ENCODE results near the gene KRT76.

The KRT76 gene

DNA sequence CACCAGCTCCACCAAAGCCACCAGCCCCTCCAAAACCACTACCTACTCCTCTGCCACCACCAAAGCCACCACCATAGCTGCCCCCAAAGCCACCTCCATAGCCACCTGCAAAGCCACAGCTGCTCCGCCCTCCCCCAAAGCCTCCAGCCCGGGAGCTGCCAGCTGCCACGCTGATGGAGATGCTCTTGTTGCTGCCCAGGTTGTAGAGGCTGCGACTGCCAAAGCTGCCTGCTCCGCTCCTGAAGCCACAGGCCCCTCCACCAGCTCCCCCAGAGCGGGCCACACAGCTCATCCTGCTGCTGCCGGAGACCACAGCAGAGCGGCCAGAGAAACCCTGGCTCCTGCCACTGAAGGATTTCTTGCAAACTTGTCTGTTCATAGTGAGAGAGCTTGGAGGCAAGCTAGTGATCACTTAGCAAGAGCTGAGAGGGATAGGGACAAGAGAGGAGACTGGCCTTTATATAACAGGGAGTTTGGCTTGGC, at the start of gene KRT76:
TSS of gene KRT76 (minus strand) at position 433 of the 483 bp plus-strand sequence. CDS start at position 379, 54 bp downstream.
- DNase-seq = no peak

DNA sequence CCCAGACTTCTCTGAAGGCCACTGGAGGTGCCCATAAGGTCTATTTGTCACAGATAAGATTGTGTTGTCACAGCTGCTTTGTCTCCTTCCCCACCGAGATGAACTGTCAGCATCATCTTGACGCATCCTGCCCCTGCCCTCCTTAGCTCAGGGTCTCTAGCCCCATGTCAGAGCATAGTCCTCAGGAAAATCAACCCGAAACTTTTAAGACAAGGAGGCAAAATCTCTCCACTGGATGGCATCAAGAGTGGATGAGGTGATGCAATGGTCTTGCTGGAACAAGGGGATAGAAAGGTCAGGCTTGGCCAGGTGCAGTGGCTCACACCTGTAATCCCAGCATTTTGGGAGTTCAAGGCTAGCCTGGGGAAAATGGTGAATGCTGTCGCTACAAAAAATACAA, 48.8 kb upstream of the KRT76 start:
- DNase-seq = no peak

DNA sequence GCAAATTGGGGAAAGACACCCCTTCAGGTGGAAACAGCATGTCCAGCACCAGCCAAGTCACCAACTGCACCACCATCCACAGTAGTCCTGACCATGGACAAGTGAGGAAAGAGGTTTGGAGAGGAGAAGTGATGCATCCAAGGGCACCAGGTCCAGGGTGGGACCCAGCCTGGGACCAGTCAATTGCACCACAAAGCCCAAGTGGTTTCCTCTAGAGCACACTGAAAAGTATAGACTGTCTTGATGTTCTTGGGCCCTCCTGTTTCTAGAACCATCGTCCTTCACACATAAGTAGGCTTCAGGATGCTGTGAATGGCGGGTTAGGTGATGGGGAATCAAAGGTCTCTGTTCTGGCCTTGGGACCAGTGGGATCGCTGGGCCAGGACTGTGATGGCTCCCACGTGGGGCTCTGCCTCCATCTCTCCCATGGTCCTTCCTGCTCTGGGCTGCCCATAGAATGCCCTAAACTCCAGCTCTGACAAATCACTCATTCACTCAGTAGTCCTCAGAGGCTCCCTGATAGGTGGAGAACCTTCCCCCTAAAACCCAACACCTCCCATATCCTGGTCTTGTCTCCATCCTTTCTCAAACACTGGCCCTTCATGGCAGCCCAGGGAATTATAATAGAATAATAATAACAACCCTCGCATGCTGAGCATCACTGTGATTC, 47.7 kb upstream of the KRT76 start:
- DNase-seq = no peak

DNA sequence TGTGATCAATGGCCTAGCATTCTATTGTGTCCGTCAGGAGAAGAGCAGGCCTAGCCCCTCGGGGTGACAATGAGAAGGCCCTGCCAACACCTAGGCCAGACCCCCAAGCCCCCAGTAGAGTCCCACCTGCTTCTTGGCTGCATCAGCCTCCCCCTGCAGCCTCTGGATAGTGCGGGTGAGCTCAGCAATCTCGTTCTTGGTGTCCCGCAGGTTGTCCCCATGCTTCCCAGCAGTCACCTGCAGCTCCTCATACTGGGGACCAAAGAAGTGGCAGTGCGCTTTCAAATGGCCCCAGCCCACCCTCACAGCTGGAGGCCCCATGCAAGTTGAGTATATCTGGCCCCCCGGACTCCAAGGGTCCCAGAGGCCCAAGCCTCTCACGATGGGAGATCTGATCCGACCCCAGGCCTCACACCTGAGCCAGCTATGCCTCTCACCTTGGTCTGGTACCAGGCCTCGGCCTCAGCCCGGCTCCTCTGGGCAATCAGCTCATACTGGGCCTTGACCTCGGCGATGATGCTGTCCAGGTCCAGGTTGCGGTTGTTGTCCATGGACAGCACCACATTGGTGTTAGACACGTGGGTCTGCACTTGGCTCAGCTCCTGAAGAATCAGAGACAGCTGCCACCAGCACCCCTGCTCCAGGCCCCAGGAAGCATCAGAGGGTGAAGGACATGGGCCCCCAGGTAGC, 46.8 kb upstream of the KRT76 start:
- no peak for DNase-seq

DNA sequence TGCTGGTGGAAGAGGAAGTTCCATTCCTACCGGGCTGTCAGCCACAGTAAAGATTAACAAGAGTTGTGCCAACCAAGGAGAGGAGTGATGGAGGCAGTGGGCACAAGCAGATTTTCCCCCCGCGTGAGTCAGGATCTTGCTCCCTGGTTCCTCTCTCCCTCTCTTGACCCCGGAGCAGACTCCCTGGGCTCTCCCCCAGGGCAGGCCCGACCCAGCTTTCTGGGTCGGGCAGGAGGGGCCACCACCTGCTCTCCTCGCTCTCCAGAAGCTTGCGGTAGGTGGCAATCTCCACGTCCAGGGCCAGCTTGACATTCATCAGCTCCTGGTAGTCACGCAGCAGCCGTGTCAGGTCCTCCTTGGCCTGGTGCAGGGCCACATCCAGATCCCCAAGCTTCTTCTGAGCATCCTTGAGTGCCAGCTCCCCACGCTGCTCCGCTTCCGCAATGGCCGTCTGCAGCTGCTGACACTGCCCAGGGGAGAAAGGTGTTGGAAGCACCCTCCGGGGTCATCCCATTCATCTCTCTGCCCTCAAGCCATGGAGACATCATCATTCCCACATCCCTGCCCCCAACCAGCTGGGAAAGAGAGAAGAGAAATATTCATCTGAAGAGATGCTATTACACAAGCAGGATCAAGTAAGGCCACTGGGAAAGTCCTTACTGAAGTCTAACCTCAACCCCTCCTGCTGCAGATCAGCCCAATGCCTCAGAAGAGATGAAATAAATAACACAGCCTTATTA, 45.8 kb upstream of the KRT76 start:
- DNase-seq = no peak

DNA sequence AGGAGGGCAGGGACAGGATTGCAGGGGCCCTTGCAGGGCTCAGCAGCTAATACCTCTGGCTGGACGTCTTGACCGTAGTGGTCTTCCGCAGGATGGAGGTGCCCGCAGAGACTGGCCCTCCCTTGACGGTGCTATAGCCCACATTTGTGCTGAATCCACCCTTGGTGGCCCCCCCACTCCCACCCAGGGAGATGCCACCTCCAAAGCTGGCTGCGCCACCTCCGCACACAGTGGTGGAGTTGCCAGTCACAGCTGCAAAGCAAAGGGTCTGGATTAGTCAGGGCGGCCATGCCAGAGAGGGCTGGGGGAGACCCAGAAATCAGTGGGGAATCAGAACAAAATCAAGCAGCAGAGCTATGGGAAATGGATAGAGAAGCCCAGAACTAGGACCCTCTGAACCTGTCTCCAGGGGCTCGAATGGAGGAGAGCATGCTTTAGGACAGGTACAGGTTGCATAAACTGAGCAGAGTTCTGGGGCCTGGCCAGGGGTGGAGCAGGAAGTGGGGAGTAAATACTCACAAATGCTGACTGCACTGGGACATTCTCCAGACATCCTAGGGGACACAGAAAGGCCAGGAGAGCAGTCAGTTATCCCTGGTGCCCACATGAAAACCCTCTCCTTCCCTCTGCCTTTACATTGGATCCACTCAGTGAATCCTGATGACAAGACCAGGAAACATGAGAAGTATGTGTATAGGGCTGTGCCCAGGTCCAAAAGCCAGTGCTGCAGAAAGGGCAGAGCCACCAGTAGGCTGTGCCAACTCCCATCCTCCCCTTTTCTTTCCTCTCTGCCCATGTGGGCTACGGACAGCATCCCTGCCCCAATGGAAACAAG, 44.9 kb upstream of the KRT76 start:
- no peak for DNase-seq

DNA sequence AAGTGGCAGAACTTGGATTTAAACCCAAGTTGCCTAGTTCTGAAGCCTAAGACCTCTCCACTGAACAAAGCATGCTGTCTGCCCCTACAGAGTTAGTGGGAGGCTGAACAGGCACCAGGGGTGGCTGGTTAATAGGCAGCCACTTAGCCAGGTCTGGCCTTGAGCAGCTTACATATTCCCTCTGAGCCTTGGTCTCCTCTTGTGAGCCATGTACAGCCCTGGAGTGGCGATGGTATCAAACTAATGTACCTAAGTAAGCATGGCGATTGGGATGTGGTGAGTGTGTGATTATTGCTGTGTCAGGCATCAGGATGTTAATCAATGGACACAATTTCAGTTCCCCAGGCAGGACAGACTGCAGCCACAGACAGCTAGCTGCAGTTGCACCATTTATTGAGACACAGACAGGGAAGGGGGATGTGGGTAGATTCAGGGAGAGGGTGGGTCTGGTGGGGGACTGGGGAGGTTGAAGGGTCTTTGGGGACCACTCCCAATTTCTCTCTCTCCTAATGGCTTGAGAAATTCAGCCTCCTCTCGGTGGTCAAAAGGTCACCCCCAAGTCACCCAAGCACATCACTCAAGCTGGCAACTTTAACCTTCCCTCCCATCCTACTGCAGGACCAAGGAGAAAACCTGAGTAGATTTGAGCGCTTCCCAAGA, 44.1 kb upstream of the KRT76 start:
- no peak for DNase-seq

DNA sequence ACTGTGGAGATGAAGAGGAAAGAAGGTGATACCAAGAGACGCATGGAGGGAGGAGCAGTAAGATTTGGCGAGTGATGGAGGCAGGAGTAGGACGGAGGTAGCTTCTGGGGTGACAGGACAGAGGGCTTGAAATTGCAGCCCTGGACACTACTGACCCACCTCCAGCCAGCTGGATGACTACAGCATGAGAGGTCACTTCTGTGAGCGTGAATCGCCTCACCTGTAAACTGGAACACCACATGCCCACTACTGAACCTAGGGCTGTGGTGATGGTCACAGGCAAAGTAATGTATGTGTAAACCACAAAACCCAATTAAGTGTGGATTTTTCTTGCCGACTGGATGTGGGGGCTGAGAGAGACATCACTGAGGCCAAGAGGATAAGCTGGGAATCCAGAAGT, 43.4 kb upstream of the KRT76 start:
- no peak for DNase-seq

DNA sequence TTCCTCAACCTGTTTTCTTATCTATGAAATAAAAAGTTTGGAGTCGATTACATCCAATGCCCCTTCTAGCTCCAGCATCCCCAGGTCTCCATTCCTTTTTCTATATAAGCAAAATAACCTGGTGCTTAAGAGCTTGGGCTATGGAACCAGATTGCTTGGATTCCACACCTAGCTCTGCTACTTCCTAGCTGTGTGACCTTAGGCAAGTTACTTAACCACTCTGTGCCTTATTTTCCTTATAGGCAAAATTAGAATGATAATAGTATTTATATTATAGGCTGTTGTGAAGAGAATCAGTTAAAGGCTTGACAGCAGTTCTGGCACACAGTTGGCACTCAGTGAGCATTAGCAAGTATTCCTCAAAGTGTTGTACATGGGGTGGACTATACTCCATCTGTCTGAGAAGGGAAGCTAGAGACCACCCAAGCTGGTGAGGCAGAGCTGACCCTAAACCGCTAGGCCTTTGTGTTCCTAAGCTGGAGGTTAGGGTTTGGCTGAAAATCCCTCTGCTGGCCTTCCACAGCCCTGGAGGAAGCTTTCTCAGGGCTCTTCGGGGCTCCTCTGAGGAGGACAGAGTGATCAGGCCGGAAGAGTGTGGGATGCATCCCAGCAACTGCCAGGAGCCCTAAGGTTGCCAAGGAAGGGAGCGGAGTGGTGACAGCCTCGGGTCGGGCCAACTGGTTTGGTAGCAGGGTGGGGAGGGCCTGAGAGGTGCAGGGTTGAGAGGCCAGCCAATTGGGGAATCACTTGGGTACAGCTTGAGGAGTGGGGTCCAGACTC, 42.8 kb upstream of the KRT76 start:
- no peak for DNase-seq

DNA sequence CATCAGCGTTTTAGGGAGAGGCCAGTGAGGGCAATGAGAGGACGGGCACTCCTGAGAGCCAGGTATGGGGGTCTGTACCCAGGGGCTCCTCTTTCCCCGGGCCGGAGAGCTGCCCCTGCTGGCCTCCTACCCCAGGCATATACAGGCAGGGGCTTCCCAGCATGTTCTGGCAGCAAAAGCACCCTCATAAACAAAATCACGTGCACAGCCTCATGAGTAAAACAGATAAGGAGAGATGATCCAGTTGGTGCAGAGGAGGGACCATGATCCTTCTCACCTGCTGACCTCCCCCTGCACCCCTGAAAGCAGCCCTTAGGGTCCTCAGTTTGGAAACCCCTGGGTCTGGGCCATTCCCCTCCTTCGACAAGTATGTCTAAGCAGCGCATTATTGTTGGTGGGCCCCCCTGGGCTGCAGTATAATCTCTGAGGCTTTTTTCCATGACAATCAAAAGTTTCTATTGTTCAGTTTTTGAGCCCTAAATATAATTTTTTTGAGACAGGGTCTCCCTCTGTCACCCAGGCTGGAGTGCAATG, 41.8 kb upstream of the KRT76 start:
- no peak for DNase-seq

DNA sequence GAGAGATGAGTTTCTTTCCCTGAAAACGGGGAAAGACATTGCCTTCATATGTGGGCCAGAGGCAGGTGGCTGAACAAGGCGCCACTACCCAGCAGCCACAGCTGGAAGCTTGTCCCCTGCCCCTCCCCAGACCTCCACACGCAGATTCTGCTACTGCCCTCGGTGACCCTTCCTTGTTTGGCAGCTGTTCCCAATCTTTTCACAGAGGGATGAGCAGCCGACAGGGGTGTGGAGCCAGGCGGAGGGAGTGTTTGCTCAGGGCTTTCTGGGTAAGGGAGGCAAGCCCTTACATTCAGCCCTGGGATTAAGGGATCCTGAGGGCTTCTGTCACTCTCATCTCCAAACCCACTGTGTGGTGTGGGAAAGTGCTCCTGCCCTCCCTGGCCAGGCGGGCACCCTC, 41.2 kb upstream of the KRT76 start:
- DNase-seq = no peak

DNA sequence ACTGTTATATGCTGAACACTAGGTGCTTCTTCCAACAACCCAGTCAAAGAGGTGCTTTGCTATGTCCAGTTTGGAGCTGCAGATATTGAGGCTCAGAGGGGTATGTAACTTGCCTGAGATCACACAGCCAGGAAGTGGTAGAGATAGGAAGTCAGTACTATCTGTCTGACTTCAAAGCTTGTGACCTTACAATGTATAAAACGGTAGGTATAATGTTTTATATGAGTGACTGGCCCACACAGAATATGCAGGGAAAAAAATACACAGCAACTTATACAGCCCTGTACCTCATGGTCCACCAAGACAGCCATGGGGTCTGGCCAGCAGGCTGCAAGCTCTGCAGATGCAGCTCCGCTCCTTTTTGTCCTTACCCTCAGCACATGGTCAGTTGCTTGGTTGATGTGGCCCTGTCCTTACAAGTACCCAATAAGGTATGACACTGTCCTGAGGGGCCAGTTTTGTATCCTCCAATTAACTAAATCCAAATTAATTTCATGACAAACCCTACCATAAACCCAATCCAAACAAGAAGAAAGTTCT, 40.6 kb upstream of the KRT76 start:
- DNase-seq = no peak

DNA sequence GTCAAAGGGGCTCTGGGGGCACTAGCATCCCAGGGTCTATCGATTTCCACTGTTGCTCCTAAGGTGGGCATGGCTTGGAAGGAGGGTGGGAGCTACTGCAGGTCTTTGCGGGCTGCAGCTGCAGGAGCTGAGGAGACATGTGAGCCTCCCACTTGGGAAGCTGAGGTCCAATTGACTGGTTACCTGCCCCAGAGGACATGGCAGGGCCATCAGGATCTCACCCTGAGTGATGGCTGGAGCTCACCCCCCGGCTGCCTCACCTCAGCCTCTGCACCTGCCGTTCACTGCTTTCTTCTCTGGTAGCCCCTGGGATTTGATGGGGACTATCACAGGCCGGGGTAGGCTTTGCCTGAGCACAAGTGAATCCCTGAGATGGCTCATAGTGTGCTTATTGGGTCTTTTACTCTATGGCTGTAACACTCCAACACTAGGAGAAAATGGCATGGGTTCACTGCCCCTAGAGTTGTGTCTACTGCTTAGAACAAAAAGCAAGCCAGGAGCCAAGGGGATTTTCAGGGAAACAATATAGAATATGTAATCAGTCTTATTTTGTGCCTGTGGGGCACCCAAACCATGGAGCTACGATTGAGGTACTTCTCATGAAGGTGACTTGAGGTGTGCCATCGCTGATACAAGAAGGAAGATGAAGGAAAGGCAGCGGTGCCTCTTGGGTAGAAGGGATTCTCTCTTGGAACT, 40.0 kb upstream of the KRT76 start:
- DNase-seq = no peak

DNA sequence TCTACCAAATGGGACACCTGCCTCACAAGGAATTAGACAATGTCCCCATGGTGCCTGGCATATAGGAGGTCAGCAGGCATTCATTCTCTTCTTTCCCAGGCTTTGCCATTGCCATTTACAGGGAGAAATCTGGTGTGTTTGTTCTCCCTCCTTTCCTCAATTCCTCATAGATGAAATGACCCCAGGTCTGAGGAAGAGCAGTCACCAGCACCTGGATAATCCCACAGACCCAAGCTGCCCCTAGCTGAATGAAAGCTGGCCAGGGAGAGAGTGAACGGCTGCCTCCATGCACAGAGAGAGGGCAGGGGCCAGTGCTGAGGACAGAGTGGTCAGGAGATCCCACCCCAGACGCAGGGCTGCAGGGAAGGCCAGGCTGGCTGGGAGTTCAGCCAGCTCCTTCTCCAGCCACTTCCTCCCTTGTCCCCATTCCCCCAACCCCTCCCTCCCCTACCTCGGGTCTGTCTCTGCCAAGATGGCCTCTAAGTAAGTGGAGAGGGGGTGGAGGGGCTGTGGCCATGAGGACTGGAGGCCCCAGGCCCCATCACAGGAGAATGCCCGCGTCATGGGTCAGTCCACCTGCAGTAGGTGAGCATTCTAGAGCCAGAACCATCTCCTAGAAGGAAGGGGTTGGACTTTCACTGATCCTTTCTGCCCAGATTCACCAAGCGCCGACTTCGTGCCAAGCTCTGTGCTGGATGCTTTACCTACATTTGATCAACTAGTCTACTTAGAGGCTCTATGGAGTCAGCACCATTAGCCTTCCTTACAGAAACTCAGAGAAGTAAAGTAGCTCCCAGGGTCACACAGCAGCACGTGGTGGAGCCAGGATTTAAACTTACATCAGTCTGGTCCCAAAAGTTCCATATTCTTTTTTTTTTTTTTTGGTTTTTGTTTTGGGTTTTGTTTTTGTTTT, 38.8 kb upstream of the KRT76 start:
- no peak for DNase-seq

DNA sequence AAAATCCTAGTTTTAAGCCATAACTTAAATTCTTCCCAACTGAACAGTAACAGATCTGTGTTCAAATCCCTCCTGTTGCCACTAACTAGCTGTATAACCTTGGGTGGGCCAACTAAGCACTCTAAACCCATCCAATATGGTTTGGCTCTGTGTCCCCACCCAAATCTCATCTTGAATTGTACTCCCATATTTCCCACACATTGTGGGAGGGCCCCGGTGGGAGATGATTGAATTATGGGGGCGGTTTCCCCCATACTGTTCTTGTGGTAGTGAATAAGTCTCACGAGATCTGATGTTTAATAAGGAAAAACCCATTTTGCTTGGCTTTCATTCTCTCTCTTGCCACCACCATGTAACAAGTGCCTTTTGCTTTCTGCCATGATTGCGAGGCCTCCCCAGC, 38.0 kb upstream of the KRT76 start:
- no peak for DNase-seq

DNA sequence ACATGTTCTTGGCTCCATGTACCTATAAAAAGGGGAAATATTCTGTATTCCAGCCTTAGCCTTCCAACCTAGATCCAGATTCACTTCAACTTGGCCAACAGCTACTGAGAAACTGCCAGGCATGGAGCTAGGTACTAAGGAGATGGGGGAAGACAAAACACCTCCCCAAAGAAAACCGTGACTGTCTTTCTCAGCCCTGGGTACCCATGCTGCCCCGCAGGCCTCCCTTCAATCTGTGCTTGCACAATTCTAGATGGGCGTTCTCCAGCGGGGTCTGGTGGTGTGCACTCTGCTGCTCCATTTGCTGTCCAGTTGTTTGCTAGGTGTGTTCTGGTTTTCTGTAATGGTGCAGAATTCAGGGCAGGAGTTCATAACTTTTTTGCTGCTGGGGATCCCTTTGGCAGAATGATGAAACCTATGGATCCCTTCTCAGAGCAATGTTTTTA, 37.6 kb upstream of the KRT76 start:
- DNase-seq = no peak

DNA sequence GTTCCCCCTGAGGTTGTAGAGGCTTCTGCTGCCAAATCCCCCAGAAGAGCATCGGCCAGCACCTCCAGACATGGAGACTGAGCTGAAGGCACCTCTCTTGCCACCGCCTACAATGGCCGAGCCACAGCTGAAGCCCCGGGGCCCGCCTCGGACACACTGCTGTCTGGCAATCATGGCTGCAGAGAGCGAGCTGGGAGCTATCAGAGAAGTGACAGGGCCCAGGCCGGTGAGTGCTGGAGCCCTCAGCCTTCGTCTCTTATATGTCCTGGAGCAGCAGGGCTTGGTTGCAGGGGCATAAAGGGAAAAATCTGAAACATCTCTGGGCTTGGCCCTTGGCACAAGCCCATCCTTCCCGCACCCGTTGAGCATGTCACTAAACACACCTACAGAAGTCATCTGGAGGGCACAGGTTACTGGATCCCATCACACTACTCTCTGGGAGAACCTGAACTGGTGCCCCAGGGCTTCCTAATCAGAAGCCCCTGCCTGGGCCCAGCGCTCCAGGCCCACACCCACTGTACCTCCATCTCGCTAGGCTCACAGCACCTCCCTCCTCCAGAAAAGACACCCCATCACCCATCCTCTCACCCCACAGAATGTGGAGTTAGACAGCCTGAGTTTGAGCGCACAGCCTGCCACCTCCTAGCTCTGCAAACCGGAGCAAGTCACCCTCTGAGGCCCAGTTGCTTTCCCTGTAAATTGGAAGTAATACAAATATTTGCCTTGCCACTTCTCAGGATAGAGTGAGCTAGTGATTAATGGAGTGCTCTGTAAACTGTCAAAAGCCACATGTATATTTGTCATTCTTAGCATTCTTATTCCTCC, 37.0 kb upstream of the KRT76 start, which contains the start of gene KRT4:
TSS of gene KRT4 (minus strand) at position 232 of the 825 bp plus-strand sequence. CDS start at position 174, 58 bp downstream.
- no peak for DNase-seq

DNA sequence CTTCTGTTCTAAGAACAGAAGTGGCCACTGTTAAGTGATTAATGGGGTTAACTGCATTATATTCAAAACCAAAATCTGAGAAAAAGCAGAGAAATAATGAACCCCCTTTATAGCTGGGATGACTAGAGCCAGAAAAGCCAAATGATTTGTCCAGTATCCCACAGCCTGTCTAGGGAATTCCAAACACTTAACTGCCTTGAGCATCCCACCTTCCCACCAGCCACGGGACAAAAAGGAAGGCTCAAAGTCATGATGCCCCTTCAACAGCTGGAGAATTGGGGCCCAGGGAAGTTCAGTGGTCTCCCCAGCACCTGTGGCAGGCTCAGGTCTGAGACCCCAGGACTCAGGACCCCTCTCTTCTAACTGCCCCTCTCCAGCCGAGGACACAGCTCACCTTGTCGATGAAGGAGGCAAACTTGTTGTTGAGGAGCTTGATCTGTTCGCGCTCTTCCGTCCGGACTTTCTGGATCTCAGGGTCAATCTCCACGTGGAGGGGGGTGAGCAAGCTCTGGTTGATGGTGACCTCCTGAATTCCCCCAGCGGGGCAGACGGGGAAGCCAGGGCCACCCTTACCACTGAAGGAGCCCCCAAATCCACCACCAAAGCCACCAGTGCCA, 36.2 kb upstream of the KRT76 start:
- DNase-seq = no peak
